K562 (cell line): Measurements from ENCODE around the gene GALNT17. TPM values are rescaled to one million over a fixed set of nuclear protein-coding genes. Genes with fewer than 3 reads are reported as not detected.

ENCODE experiments used
- ATAC-seq: fragments of 200-7000 bp; cut with Tn5 transposase; 3 replicates; pipeline ENCODE4 v1.9.1; 2020; ENCODE audit warnings: moderate library complexity
- BruUV-seq: library from RNA; stranded (reverse); fragments of 400-500 nt; replicated peaks from 2 replicates; lab custom pipeline; 2021; lab: Mats Ljungman, UMichigan
- CTCF ChIA-PET: fragments of 300-600 bp; formaldehyde crosslinking; extraction: SDS; loops from one replicate; lab custom pipeline; 2021; ENCODE audit warnings: low intra/inter-chr PET ratio; lab: Yijun Ruan, JAX
- POLR2A ChIA-PET: fragments of 300-600, 350-650 bp; sonication (Branson Sonifier 250); formaldehyde crosslinking; extraction: SDS; loops from one replicate; lab custom pipeline; 2021; ENCODE audit warnings: antibody characterized with exemption, inconsistent platforms; lab: Yijun Ruan, JAX
- DNase-seq, 4 experiments: peaks; one replicate each; pipeline versions ENCODE4 v3.0.0 to v3.0.0-alpha.2; 2011 to 2018; ENCODE audit warnings: low spot score in 3 of 4, mixed read lengths in 3 of 4; ENCODE audit errors: extremely low read depth in 1 of 4
- FAIRE-seq: peaks from 2 replicates; lab custom pipeline; 2011; peaks lifted over from hg19 to GRCh38; lab: Jason Lieb, UNC
- H2AFZ ChIP-seq: 2 replicates; pipeline ENCODE4 v1.6.0; 2011; ENCODE audit warnings: low read depth, low read length, control low read depth, inconsistent platforms
- H3K27ac ChIP-seq: fragments of 200-600 bp; 3 replicates; pipeline ENCODE4 v1.8.0; 2011; ENCODE audit warnings: low read depth, mild to moderate bottlenecking, control low read depth, inconsistent platforms, low read length, moderate library complexity, mixed read lengths; ENCODE audit errors: extremely low read depth
- H3K27me3 ChIP-seq, 2 experiments: fragments of 300-600 bp in 1 of 2; 2 replicates in 1 of 2; 3 replicates in 1 of 2; pipeline versions ENCODE4 v1.6.0 to v1.8.0; 2011; ENCODE audit warnings: inconsistent platforms in 2 of 2, low read length in 2 of 2, mild to moderate bottlenecking in 1 of 2, mixed read lengths in 1 of 2, moderate library complexity in 1 of 2; ENCODE audit not compliant: control insufficient read depth in 2 of 2, insufficient read depth in 2 of 2
- H3K36me3 ChIP-seq: fragments of 300-600 bp; 3 replicates; pipeline ENCODE4 v1.8.0; 2011; ENCODE audit warnings: mild to moderate bottlenecking, low read length, inconsistent platforms; ENCODE audit not compliant: control insufficient read depth, insufficient read depth
- H3K4me1 ChIP-seq, 2 experiments: fragments of 200-600 bp in 1 of 2; replicated peaks in 1 of 2; 2 replicates in 1 of 2; 3 replicates in 1 of 2; pipeline versions ENCODE4 v1.5.1 to v1.8.0; 2011; ENCODE audit warnings: inconsistent platforms in 2 of 2, low read length in 2 of 2, mild to moderate bottlenecking in 1 of 2, mixed read lengths in 1 of 2, moderate library complexity in 1 of 2; ENCODE audit not compliant: control insufficient read depth in 2 of 2, insufficient read depth in 2 of 2
- H3K4me2 ChIP-seq: 2 replicates; pipeline ENCODE4 v1.6.1; 2011; ENCODE audit warnings: low read length, control low read depth, inconsistent platforms, mixed read lengths; ENCODE audit not compliant: insufficient read depth
- H3K4me3 ChIP-seq: fragments of 200-600 bp; sonication (generic), shearing (Covaris generic); 2 replicates; pipeline ENCODE4 v1.5.1; 2016; ENCODE audit warnings: control low read depth, inconsistent platforms
- H3K79me2 ChIP-seq: fragments of 200-600 bp; 3 replicates; pipeline ENCODE4 v1.8.0; 2011; ENCODE audit warnings: low read length, inconsistent platforms; ENCODE audit not compliant: control insufficient read depth, insufficient read depth
- H3K9ac ChIP-seq, 2 experiments: 2 replicates each; pipeline versions ENCODE4 v1.6.0 to v1.6.1; 2011; ENCODE audit warnings: low read depth in 2 of 2, low read length in 2 of 2, control low read depth in 1 of 2, inconsistent platforms in 1 of 2, mild to moderate bottlenecking in 1 of 2, mixed read lengths in 1 of 2; ENCODE audit not compliant: insufficient read depth in 1 of 2
- H3K9me1 ChIP-seq: one replicate; pipeline ENCODE4 v1.6.0; 2011; ENCODE audit warnings: inconsistent platforms, mild to moderate bottlenecking, low read length, moderate library complexity; ENCODE audit not compliant: control insufficient read depth, insufficient read depth
- H3K9me3 ChIP-seq: replicated peaks from 2 replicates; pipeline ENCODE4 v1.5.1; 2011; ENCODE audit warnings: low read depth, low read length, inconsistent platforms; ENCODE audit not compliant: control insufficient read depth, insufficient read depth
- H4K20me1 ChIP-seq: replicated peaks from 2 replicates; pipeline ENCODE4 v1.6.1; 2011; ENCODE audit warnings: low read length, inconsistent platforms, mixed read lengths; ENCODE audit not compliant: control insufficient read depth, insufficient read depth
- AFF4 ChIP-seq: sonication (generic); formaldehyde crosslinking; IDR thresholded peaks from 2 replicates; pipeline ENCODE4 v1.8.0; 2023; ENCODE audit warnings: mild to moderate bottlenecking, missing genetic modification reagents
- ARID1B ChIP-seq: fragments of 450-650 bp; IDR thresholded peaks from 2 replicates; pipeline ENCODE4 v1.6.1; 2016; ENCODE audit warnings: antibody characterized with exemption, mild to moderate bottlenecking, inconsistent platforms
- CXXC5 ChIP-seq: fragments of 250-450 bp; sonication (Bioruptor Pico); IDR thresholded peaks from 2 replicates; pipeline ENCODE4 v1.8.0; 2022; ENCODE audit warnings: inconsistent platforms, mild to moderate bottlenecking, moderate library complexity
- HMG20A ChIP-seq: fragments of 450-650 bp; formaldehyde crosslinking; conservative IDR thresholded peaks from 2 replicates; pipeline ENCODE4 v1.4.0; 2020; ENCODE audit warnings: mild to moderate bottlenecking, mixed read lengths
- MAFF ChIP-seq: IDR thresholded peaks from 2 replicates; pipeline ENCODE4 v1.6.1; 2012; ENCODE audit warnings: low read length, improper control_type of control experiment
- PCBP1 ChIP-seq: fragments of 200-400 bp; formaldehyde crosslinking; IDR thresholded peaks from 2 replicates; pipeline ENCODE4 v1.6.1; 2018; ENCODE audit warnings: mild to moderate bottlenecking, low read depth, low read length; ENCODE audit not compliant: poor library complexity, severe bottlenecking
- SIN3A ChIP-seq, 2 experiments: fragments of 150-350 bp in 1 of 2; IDR thresholded peaks; 2 replicates each; pipeline ENCODE4 v1.6.1; 2011 to 2016; ENCODE audit warnings: borderline replicate concordance in 2 of 2, low read depth in 2 of 2, low read length in 2 of 2, mild to moderate bottlenecking in 2 of 2, moderate library complexity in 2 of 2; ENCODE audit not compliant: control insufficient read depth in 1 of 2
- SREBF1 ChIP-seq: fragments of 150-350 bp; IDR thresholded peaks from 2 replicates; pipeline ENCODE4 v1.6.1; 2014; ENCODE audit warnings: antibody characterized with exemption, low read depth, low read length, borderline replicate concordance
- USF2 ChIP-seq: sonication (generic); formaldehyde crosslinking; IDR thresholded peaks from 2 replicates; pipeline ENCODE4 v1.5.0; 2020; ENCODE audit warnings: missing genetic modification reagents
- ZNF217 ChIP-seq: sonication (generic); formaldehyde crosslinking; IDR thresholded peaks from 2 replicates; pipeline ENCODE4 v1.8.0; 2022; ENCODE audit warnings: mild to moderate bottlenecking, missing genetic modification reagents
- ZNF263 ChIP-seq: sonication (generic); formaldehyde crosslinking; IDR thresholded peaks from 2 replicates; pipeline ENCODE4 v1.8.0; 2022; ENCODE audit warnings: mild to moderate bottlenecking, missing genetic modification reagents, borderline replicate concordance
- ZNF274 ChIP-seq: IDR thresholded peaks from 2 replicates; pipeline ENCODE4 v1.6.1; 2011; ENCODE audit warnings: low read depth, mild to moderate bottlenecking, low read length, moderate library complexity, borderline replicate concordance
- ZNF609 ChIP-seq: sonication (generic); formaldehyde crosslinking; IDR thresholded peaks from 2 replicates; pipeline ENCODE4 v1.8.1; 2023; ENCODE audit warnings: missing genetic modification reagents, mild to moderate bottlenecking, borderline replicate concordance
- WGBS: fragments of 100-300 bp; shearing (Covaris generic); methylation state at CpG from one replicate; pipeline ENCODE4 v1.1.6; 2016; ENCODE audit warnings: low coverage, mixed read lengths; ENCODE audit not compliant: insufficient coverage; ENCODE audit errors: missing lambda C conversion rate; 5-methylcytosine and 5-hydroxymethylcytosine counted together
- in situ Hi-C: fragments of 300-500 bp; cut with MboI; formaldehyde crosslinking; loops from 4 replicates; pipeline ENCODE4 v1.15.0; 2018; ENCODE audit warnings: inconsistent platforms, mixed read lengths
- intact Hi-C: fragments of 100-400 bp; cut with micrococcal nuclease; formaldehyde crosslinking; loops from 2 replicates; pipeline ENCODE4 v1.14.2; 2022
- polyA plus RNA-seq, 8 experiments: library from polyadenylated mRNA; depleted of rRNA in 4 of 8; stranded (reverse) in 5 of 8; unstranded in 3 of 8; fragments of >200 nt; fragmentation: Nextera tagmentation in 2 of 8; fragmentation: Illumina TruSeq in 1 of 8; extraction: Ambion mirVana in 2 of 8; extraction: Trizol in 1 of 8; gene quantifications; 2 replicates each; pipeline versions ENCODE4 v1.2.1 to v1.2.3, GENCODE V29; 2011 to 2014; ENCODE audit warnings: inconsistent platforms in 1 of 8, missing spikeins in 1 of 8
- total RNA-seq, 7 experiments: library from RNA; depleted of rRNA in 6 of 7; stranded (reverse); fragments of >200 nt in 6 of 7; fragmentation: Illumina TruSeq in 2 of 7; extraction: Trizol in 2 of 7; gene quantifications; 2 replicates each; pipeline versions ENCODE4 v1.2.1 to v1.2.3, GENCODE V29; 2011 to 2021; ENCODE audit warnings: low replicate concordance in 1 of 7

The GALNT17 gene
- total and polyA plus RNA-seq, 9 of the 15 experiments (the other 6 are each of a cell fraction or from before 2014, with no cell fraction given) = not detected

GRCh38 chr7:71611986-71612385 lies 480.0 kb downstream of the GALNT17 start:
- WGBS = 0% methylated on average over 2 of the region's 2 CpGs
- no peak for ATAC-seq
- TF ChIP-seq HMG20A (CRISPR knock-in tag) (no peak), MAFF (no peak), ZNF263 (CRISPR knock-in tag) (no peak), ZNF217 (CRISPR knock-in tag) (no peak), ZNF609 (CRISPR knock-in tag) (no peak), SREBF1 (no peak), AFF4 (CRISPR knock-in tag) (no peak), USF2 (CRISPR knock-in tag) (no peak), PCBP1 (no peak), ZNF274 (no peak), CXXC5 (CRISPR knock-in tag) (no peak), SIN3A (IDR thresholded peaks at IDR 0.05; ENCODE audit: borderline replicate concordance in 2 of 2, control insufficient read depth in 1 of 2, low read depth in 2 of 2, low read length in 2 of 2) (no peak), ARID1B (no peak)

More at GRCh38 chr7:71611986-71612385, 480.0 kb downstream of the GALNT17 start:
- H3K4me3 ChIP-seq = no peak overlapping the region
- H3K36me3 ChIP-seq = no peaks in the 10 kb centered on the region
- no peak for FAIRE-seq
- no peak overlapping the region for H3K27ac ChIP-seq
- BruUV-seq = no TSS peak
- no peaks in the 10 kb centered on the region; a peak in 1 of 5 replicates for H3K27me3 ChIP-seq
- H2AFZ ChIP-seq = no peak overlapping the region
- ChIA-PET POLR2A (interaction anchor here (0.8 kb wide), 1 partner anchor 78 kb away, joined by 3 read pairs; no protein-coding TSS in a partner anchor), CTCF (no interaction called here)
- H3K4me1 ChIP-seq = no peaks in the 10 kb centered on the region
- no peak overlapping the region for H3K9ac ChIP-seq
- intact Hi-C loops (no loop called here), in situ Hi-C loops (no loop called here)
- H3K79me2 ChIP-seq = no peaks in the 10 kb centered on the region
- H3K4me2 ChIP-seq = no peak overlapping the region
- DNase-seq = no peak
- H4K20me1 ChIP-seq = no peaks in the 10 kb centered on the region
- H3K9me1 ChIP-seq = no peaks in the 10 kb centered on the region
- H3K9me3 ChIP-seq = no peaks in the 10 kb centered on the region
